Mucosa of stomach (tissue), 1 donor: ENCODE data around the gene SV2B.

Experiments
- H3K27me3 ChIP-seq: one replicate; pipeline ENCODE4 v1.7.0; 2013; ENCODE audit warnings: mild to moderate bottlenecking, low read length; ENCODE audit not compliant: control insufficient read depth, insufficient read depth
- H3K36me3 ChIP-seq: one replicate; pipeline ENCODE4 v1.7.0; 2013; ENCODE audit warnings: low read length; ENCODE audit not compliant: control insufficient read depth, insufficient read depth
- H3K4me1 ChIP-seq: one replicate; pipeline ENCODE4 v1.7.0; 2013; ENCODE audit warnings: mild to moderate bottlenecking, low read length; ENCODE audit not compliant: control insufficient read depth, insufficient read depth
- H3K4me3 ChIP-seq: one replicate; pipeline ENCODE4 v1.7.0; 2013; ENCODE audit warnings: low read length
- H3K9ac ChIP-seq: one replicate; pipeline ENCODE4 v1.7.0; 2013; ENCODE audit warnings: mild to moderate bottlenecking, low read length, moderate library complexity
- H3K9me3 ChIP-seq: one replicate; pipeline ENCODE4 v1.7.0; 2013; ENCODE audit warnings: mild to moderate bottlenecking, low read length, moderate library complexity; ENCODE audit not compliant: control insufficient read depth
- donor health status: Pancreatic carcinoma.

SV2B gene

GRCh38 chr15:91294344-91294743, 194.3 kb downstream of the SV2B start:
- Histone ChIP-seq H3K9ac (no peak overlapping the region), H3K4me3 (no peak overlapping the region), H3K27me3 (peaks cover 5% of the 10 kb centered on the region), H3K9me3 (no peaks in the 10 kb centered on the region), H3K4me1 (no peaks in the 10 kb centered on the region), H3K36me3 (no peaks in the 10 kb centered on the region)

- Histone ChIP-seq H3K4me3 (no peak overlapping the region), H3K9ac (no peak overlapping the region), H3K27me3 (peaks cover 5% of the 10 kb centered on the region), H3K4me1 (no peaks in the 10 kb centered on the region), H3K9me3 (no peaks in the 10 kb centered on the region), H3K36me3 (no peaks in the 10 kb centered on the region)
These were observed 194.7 kb downstream of the SV2B start for GRCh38 chr15:91294795-91295194.

- Histone ChIP-seq H3K9ac (no peak overlapping the region), H3K4me1 (no peaks in the 10 kb centered on the region), H3K27me3 (peaks cover 5% of the 10 kb centered on the region), H3K4me3 (no peak overlapping the region), H3K9me3 (no peaks in the 10 kb centered on the region), H3K36me3 (no peaks in the 10 kb centered on the region)
These were observed 198.0 kb downstream of the SV2B start for GRCh38 chr15:91298101-91298500.

- Histone ChIP-seq H3K9ac (no peak overlapping the region), H3K4me1 (no peaks in the 10 kb centered on the region), H3K4me3 (no peak overlapping the region), H3K9me3 (no peaks in the 10 kb centered on the region), H3K36me3 (no peaks in the 10 kb centered on the region), H3K27me3 (peaks cover 11% of the 10 kb centered on the region)
These were observed 202.8 kb downstream of the SV2B start for GRCh38 chr15:91302588-91303439.

- H3K36me3 ChIP-seq: no peaks in the 10 kb centered on the region
- H3K27me3 ChIP-seq: peaks cover 11% of the 10 kb centered on the region
- H3K4me3 ChIP-seq: no peak overlapping the region
- no peaks in the 10 kb centered on the region for H3K4me1 ChIP-seq
- H3K9ac ChIP-seq: no peak overlapping the region
- no peaks in the 10 kb centered on the region for H3K9me3 ChIP-seq
These were observed 204.2 kb downstream of the SV2B start for GRCh38 chr15:91304210-91304609.

- Histone ChIP-seq H3K4me3 (no peak overlapping the region), H3K9ac (no peak overlapping the region), H3K27me3 (peaks cover 11% of the 10 kb centered on the region), H3K36me3 (no peaks in the 10 kb centered on the region), H3K9me3 (no peaks in the 10 kb centered on the region), H3K4me1 (no peaks in the 10 kb centered on the region)
These were observed 204.7 kb downstream of the SV2B start for GRCh38 chr15:91304786-91305185.

GRCh38 chr15:91306144-91306543, 206.1 kb downstream of the SV2B start:
- Histone ChIP-seq H3K4me1 (no peaks in the 10 kb centered on the region), H3K9ac (no peak overlapping the region), H3K36me3 (no peaks in the 10 kb centered on the region), H3K9me3 (no peaks in the 10 kb centered on the region), H3K4me3 (no peak overlapping the region), H3K27me3 (peaks cover 11% of the 10 kb centered on the region)

- H3K27me3 ChIP-seq: peaks cover 11% of the 10 kb centered on the region
- H3K36me3 ChIP-seq: no peaks in the 10 kb centered on the region
- no peak overlapping the region for H3K9ac ChIP-seq
- H3K4me1 ChIP-seq: no peaks in the 10 kb centered on the region
- no peaks in the 10 kb centered on the region for H3K9me3 ChIP-seq
- H3K4me3 ChIP-seq: no peak overlapping the region
These were observed 207.5 kb downstream of the SV2B start for GRCh38 chr15:91307601-91308000.

GRCh38 chr15:91308199-91308598, 208.1 kb downstream of the SV2B start:
- H3K9me3 ChIP-seq: no peaks in the 10 kb centered on the region
- H3K9ac ChIP-seq: no peak overlapping the region
- H3K36me3 ChIP-seq: no peaks in the 10 kb centered on the region
- no peak overlapping the region for H3K4me3 ChIP-seq
- H3K27me3 ChIP-seq: peaks cover 11% of the 10 kb centered on the region
- H3K4me1 ChIP-seq: no peaks in the 10 kb centered on the region

- H3K9ac ChIP-seq: no peak overlapping the region
- no peaks in the 10 kb centered on the region for H3K9me3 ChIP-seq
- H3K27me3 ChIP-seq: peaks cover 4% of the 10 kb centered on the region
- no peak overlapping the region for H3K4me3 ChIP-seq
- H3K4me1 ChIP-seq: no peaks in the 10 kb centered on the region
- no peaks in the 10 kb centered on the region for H3K36me3 ChIP-seq
These were observed 208.8 kb downstream of the SV2B start for GRCh38 chr15:91308855-91309254.

- no peak overlapping the region for H3K9ac ChIP-seq
- no peaks in the 10 kb centered on the region for H3K4me1 ChIP-seq
- no peaks in the 10 kb centered on the region for H3K36me3 ChIP-seq
- no peak overlapping the region for H3K4me3 ChIP-seq
- no peaks in the 10 kb centered on the region for H3K27me3 ChIP-seq
- H3K9me3 ChIP-seq: no peaks in the 10 kb centered on the region
These were observed 211.9 kb downstream of the SV2B start for GRCh38 chr15:91311986-91312385.

GRCh38 chr15:91316126-91316525, 216.1 kb downstream of the SV2B start:
- H3K9me3 ChIP-seq: no peaks in the 10 kb centered on the region
- H3K4me3 ChIP-seq: no peak overlapping the region
- no peaks in the 10 kb centered on the region for H3K36me3 ChIP-seq
- H3K9ac ChIP-seq: no peak overlapping the region
- no peaks in the 10 kb centered on the region for H3K4me1 ChIP-seq
- no peaks in the 10 kb centered on the region for H3K27me3 ChIP-seq
